Caco-2 (cell line): ENCODE measurements around the gene ERBB2. TPM values are rescaled to one million over a fixed set of nuclear protein-coding genes. Genes with fewer than 3 reads are reported as not detected.

Source experiments
- BruUV-seq: library from RNA; stranded (reverse); fragments of 400-500 nt; replicated peaks from 2 replicates; lab custom pipeline; 2021; lab: Mats Ljungman, UMichigan
- CTCF ChIA-PET: fragments of 300-600 bp; sonication (Branson Sonifier 250); formaldehyde crosslinking; loops from one replicate; lab custom pipeline; 2022; ENCODE audit warnings: antibody characterized with exemption; lab: Charles Lee
- POLR2A ChIA-PET: fragments of 300-600 bp; sonication (Branson Sonifier 250); formaldehyde crosslinking; loops from one replicate; lab custom pipeline; 2022; ENCODE audit warnings: antibody characterized with exemption; lab: Charles Lee
- DNase-seq, 2 experiments: peaks; one replicate each; pipeline versions ENCODE4 v3.0.0 to v3.0.0-alpha.2; 2020 to 2022
- H3K27me3 ChIP-seq: replicated peaks from 2 replicates; pipeline ENCODE4 v1.6.0; 2011; ENCODE audit warnings: low read length; ENCODE audit not compliant: control insufficient read depth, insufficient read depth
- H3K36me3 ChIP-seq: 2 replicates; pipeline ENCODE4 v1.5.1; 2011; ENCODE audit warnings: low read length; ENCODE audit not compliant: control insufficient read depth, insufficient read depth
- H3K4me1 ChIP-seq: fragments of 250-450 bp; sonication (Bioruptor Pico); 2 replicates; pipeline ENCODE4 v1.5.1; 2020; ENCODE audit warnings: mild to moderate bottlenecking
- H3K4me3 ChIP-seq: 2 replicates; pipeline ENCODE4 v1.5.1; 2011; ENCODE audit warnings: low read depth, mild to moderate bottlenecking, control low read depth, low read length
- H3K9me3 ChIP-seq: fragments of 250-450 bp; sonication (Bioruptor Pico); 2 replicates; pipeline ENCODE4 v1.5.1; 2020; ENCODE audit warnings: mild to moderate bottlenecking, moderate library complexity
- H3K27ac Mint-ChIP-seq: one replicate; pipeline ENCODE4 v1.8.0; 2022; ENCODE audit warnings: mixed read lengths; ENCODE audit not compliant: unreplicated experiment
- H3K27me3 Mint-ChIP-seq: one replicate; pipeline ENCODE4 v1.8.0; 2022; ENCODE audit warnings: mixed read lengths; ENCODE audit not compliant: insufficient read depth, unreplicated experiment
- H3K36me3 Mint-ChIP-seq: one replicate; pipeline ENCODE4 v1.8.0; 2022; ENCODE audit warnings: mild to moderate bottlenecking, mixed read lengths; ENCODE audit not compliant: insufficient read depth, unreplicated experiment
- H3K4me1 Mint-ChIP-seq: one replicate; pipeline ENCODE4 v1.8.0; 2022; ENCODE audit warnings: low read depth, mixed read lengths; ENCODE audit not compliant: unreplicated experiment
- H3K4me3 Mint-ChIP-seq: one replicate; pipeline ENCODE4 v1.8.0; 2022; ENCODE audit warnings: mild to moderate bottlenecking, moderate library complexity, mixed read lengths; ENCODE audit not compliant: unreplicated experiment
- H3K9me3 Mint-ChIP-seq: one replicate; pipeline ENCODE4 v1.8.0; 2022; ENCODE audit warnings: mixed read lengths; ENCODE audit not compliant: unreplicated experiment
- intact Hi-C: fragments of 100-400 bp; cut with micrococcal nuclease; formaldehyde crosslinking; loops from one replicate; pipeline ENCODE4 v1.10.0; 2022; ENCODE audit not compliant: unreplicated experiment
- total RNA-seq: library from RNA; stranded (reverse); gene quantifications from 2 replicates; pipeline ENCODE4 v1.2.3, GENCODE V29; 2022
- TF ChIP-seq, protein P1 (sequence below), 2 experiments: fragments of 200-600 bp in 1 of 2; IDR thresholded peaks; 1 replicate in 1 of 2; 2 replicates in 1 of 2; pipeline versions ENCODE4 v1.5.1 to v1.8.0; 2011 to 2022; ENCODE audit warnings: antibody characterized with exemption in 1 of 2, control low read depth in 1 of 2, inconsistent platforms in 1 of 2, low read depth in 1 of 2, low read length in 1 of 2, mild to moderate bottlenecking in 1 of 2, moderate library complexity in 1 of 2; ENCODE audit not compliant: insufficient read depth in 1 of 2, severe bottlenecking in 1 of 2, unreplicated experiment in 1 of 2

The ERBB2 gene
- total RNA-seq, 1 experiment from 2014 or later: 121 TPM

DNA sequence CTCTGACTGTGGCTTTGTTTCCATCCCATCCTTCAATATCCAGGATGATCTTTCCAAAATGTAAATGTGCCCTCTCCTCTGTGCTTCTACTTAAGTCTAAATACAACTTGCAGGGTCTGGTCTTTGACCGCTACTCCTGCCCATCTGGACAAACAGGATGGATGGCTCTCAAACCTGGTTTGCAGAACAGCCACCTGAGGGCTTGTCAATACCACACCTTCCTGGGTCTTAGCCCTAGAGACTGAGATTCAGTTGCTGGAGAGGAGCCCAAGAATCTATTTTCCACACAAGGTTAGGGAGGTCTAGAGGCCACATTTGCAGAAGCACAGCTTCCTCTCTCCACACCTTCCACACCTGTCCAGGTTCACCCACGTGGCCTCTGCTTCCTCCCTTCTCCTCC lies 36.0 kb downstream of the ERBB2 start:
- H3K9me3 Mint-ChIP-seq: no peaks in the 10 kb centered on the region
- H3K36me3 Mint-ChIP-seq: peaks cover 54% of the 10 kb centered on the region
- TF ChIP-seq, protein P1, sequence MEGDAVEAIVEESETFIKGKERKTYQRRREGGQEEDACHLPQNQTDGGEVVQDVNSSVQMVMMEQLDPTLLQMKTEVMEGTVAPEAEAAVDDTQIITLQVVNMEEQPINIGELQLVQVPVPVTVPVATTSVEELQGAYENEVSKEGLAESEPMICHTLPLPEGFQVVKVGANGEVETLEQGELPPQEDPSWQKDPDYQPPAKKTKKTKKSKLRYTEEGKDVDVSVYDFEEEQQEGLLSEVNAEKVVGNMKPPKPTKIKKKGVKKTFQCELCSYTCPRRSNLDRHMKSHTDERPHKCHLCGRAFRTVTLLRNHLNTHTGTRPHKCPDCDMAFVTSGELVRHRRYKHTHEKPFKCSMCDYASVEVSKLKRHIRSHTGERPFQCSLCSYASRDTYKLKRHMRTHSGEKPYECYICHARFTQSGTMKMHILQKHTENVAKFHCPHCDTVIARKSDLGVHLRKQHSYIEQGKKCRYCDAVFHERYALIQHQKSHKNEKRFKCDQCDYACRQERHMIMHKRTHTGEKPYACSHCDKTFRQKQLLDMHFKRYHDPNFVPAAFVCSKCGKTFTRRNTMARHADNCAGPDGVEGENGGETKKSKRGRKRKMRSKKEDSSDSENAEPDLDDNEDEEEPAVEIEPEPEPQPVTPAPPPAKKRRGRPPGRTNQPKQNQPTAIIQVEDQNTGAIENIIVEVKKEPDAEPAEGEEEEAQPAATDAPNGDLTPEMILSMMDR (IDR thresholded peaks at IDR 0.05; ENCODE audit: insufficient read depth in 1 of 2, low read depth in 1 of 2, low read length in 1 of 2, severe bottlenecking in 1 of 2, unreplicated experiment in 1 of 2): no peak
- Histone ChIP-seq H3K27me3 (no peaks in the 10 kb centered on the region), H3K4me3 (no peak overlapping the region), H3K36me3 (no peaks in the 10 kb centered on the region), H3K9me3 (no peaks in the 10 kb centered on the region), H3K4me1 (peaks cover 35% of the 10 kb centered on the region)
- peak overlapping the region; percentile 96 for H3K4me3 Mint-ChIP-seq
- peak overlapping the region; percentile 53 for H3K27ac Mint-ChIP-seq
- DNase-seq: peak in 1 of 2 experiments; percentile 64
- intact Hi-C loops: loop anchor here (5.0 kb wide), 1 partner anchor 99 kb away; the partner anchor contains the start of gene STARD3
- BruUV-seq: no TSS peak
- H3K4me1 Mint-ChIP-seq: peaks cover 17% of the 10 kb centered on the region
- no peaks in the 10 kb centered on the region for H3K27me3 Mint-ChIP-seq
- ChIA-PET POLR2A (interaction anchor here (1.2 kb wide), 1 partner anchor 36 kb away, joined by 3 read pairs; the partner anchor contains the start of gene ERBB2), CTCF (no interaction called here)

DNA sequence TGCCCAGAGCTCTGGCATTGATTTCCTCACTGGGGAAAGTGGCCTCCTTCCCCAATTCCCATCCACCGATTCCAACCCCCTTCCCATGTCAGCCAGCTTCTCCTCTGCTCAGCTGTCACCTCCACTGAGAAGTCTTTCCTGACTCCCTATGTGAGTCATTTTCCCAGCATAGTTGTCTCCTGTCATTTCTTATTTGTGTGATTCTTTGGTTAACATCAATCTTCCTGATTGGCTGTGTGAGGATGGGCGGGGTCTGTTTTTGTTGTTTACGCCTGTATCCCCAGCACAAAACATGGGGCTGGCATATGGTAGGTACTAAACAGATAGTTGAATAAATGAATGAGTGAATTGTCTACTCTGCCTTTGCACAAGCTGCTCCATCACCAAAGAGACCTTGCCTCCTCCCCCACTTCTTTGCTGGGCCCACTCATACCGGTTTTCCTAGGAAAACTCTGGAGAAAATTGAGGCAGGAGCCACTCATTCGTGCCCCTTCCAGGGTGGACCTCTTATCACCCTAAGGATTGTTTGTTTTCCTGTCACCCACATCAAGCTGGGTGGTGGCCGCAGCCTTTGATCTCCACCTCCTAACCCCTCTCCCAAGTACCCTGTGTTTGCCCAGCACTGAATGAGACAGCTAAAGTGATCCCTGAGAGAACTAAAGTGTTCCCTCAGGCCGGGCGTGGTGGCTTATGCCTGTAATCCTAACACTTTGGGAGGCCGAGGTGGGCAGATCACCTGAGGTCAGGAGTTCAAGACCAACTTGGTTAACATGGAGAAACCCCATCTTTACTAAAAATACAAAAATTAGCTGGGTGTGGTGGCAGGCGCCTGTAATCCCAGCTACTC lies 36.7 kb downstream of the ERBB2 start:
- Histone ChIP-seq H3K4me1 (peaks cover 34% of the 10 kb centered on the region), H3K9me3 (no peaks in the 10 kb centered on the region), H3K27me3 (no peaks in the 10 kb centered on the region), H3K36me3 (no peaks in the 10 kb centered on the region), H3K4me3 (peak overlapping the region; percentile 73; the same call in 1 of the 2 replicates)
- intact Hi-C loops: loop anchor here (5.0 kb wide), 1 partner anchor 99 kb away; the partner anchor contains the start of gene STARD3
- BruUV-seq: no TSS peak
- TF ChIP-seq, protein P1 (IDR thresholded peaks at IDR 0.05; ENCODE audit: insufficient read depth in 1 of 2, low read depth in 1 of 2, low read length in 1 of 2, severe bottlenecking in 1 of 2, unreplicated experiment in 1 of 2): no peak
- peak overlapping the region; percentile 96 for H3K4me3 Mint-ChIP-seq
- peak overlapping the region; percentile 53 for H3K27ac Mint-ChIP-seq
- H3K27me3 Mint-ChIP-seq: no peaks in the 10 kb centered on the region
- peaks cover 56% of the 10 kb centered on the region for H3K36me3 Mint-ChIP-seq
- ChIA-PET POLR2A (interaction anchor here (1.2 kb wide), 1 partner anchor 37 kb away, joined by 3 read pairs; the partner anchor contains the start of gene ERBB2), CTCF (interaction anchor here (0.6 to 0.8 kb wide), 2 partner anchors 22 to 49 kb away, joined by 3 to 4 read pairs; partner anchors contain the start of gene PGAP3)
- no peaks in the 10 kb centered on the region for H3K9me3 Mint-ChIP-seq
- peak; percentile 58 to 82 for DNase-seq
- H3K4me1 Mint-ChIP-seq: peaks cover 22% of the 10 kb centered on the region

DNA sequence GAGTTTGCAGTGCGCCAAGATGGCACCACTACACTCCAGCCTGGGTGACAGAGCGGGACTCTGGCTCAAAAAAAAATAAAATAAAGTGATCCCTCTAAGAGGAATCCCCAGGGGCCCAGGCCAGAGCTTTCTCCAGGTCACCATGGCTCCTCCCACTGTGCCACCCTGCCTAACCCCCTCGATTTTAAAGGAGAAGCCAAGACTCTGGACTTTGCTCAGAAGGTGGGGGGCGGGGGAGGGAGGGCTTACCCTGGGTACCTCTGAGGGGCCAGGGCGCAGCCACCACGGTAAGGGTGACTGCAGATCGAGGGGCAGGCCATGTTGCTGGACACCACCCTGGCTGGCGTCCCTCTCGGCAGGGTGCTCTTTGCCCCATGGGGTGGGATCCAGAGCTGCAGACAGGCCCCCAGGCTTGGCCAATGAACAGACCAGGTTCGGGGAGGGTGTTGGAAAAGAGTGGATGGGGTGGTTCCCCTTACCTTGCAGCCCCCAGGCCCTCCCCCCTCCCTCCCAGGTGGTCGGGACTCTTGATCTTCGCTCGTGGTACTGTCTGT lies 37.4 kb downstream of the ERBB2 start:
- no TSS peak for BruUV-seq
- POLR2A ChIA-PET: interaction anchor here (1.2 kb wide), 1 partner anchor 38 kb away, joined by 3 read pairs; the partner anchor contains the start of gene ERBB2
- CTCF ChIA-PET: interaction anchor here (0.8 kb wide), 1 partner anchor 50 kb away, joined by 3 read pairs; the partner anchor contains the start of gene PGAP3
- H3K4me3 ChIP-seq: peak overlapping the region; percentile 73
- DNase-seq: peak; percentile 64 to 79
- no peaks in the 10 kb centered on the region for H3K9me3 ChIP-seq
- H3K4me1 ChIP-seq: peaks cover 34% of the 10 kb centered on the region
- H3K4me1 Mint-ChIP-seq: peaks cover 22% of the 10 kb centered on the region
- H3K4me3 Mint-ChIP-seq: peak overlapping the region; percentile 96
- TF ChIP-seq, protein P1 (IDR thresholded peaks at IDR 0.05; ENCODE audit: insufficient read depth in 1 of 2, low read depth in 1 of 2, low read length in 1 of 2, severe bottlenecking in 1 of 2, unreplicated experiment in 1 of 2): no peak
- H3K27ac Mint-ChIP-seq: peak overlapping the region; percentile 53
- H3K27me3 Mint-ChIP-seq: no peaks in the 10 kb centered on the region
- H3K27me3 ChIP-seq: no peaks in the 10 kb centered on the region
- H3K9me3 Mint-ChIP-seq: no peaks in the 10 kb centered on the region
- H3K36me3 Mint-ChIP-seq: peaks cover 60% of the 10 kb centered on the region
- intact Hi-C loops: loop anchor here (5.0 kb wide), 1 partner anchor 100 kb away; the partner anchor contains the start of gene STARD3
- H3K36me3 ChIP-seq: 0 out of 2 replicates have a peak, but pooled peaks cover 2% of the 10 kb centered on the region
